Activated CD8-positive, alpha-beta T cell treated with anti-CD3 and anti-CD28 coated beads, Interleukin-2, amount 10 ng/mL, durations not matched to agents 7 days and 5 days (primary cell): Measurements from ENCODE around the gene PRUNE1. TPM values are rescaled to one million over a fixed set of nuclear protein-coding genes. Genes with fewer than 3 reads are reported as not detected.

Experiments
- ATAC-seq: fragments of 150-1000 bp; cut with Tn5 transposase; one replicate; pipeline ENCODE4 v1.10.0; 2021; ENCODE audit warnings: moderate library complexity
- CTCF ChIA-PET: fragments of 350-600 bp; sonication (Branson Sonifier 250); formaldehyde crosslinking; loops from one replicate; lab custom pipeline; 2021; ENCODE audit warnings: antibody characterized with exemption; lab: Charles Lee
- POLR2A ChIA-PET: fragments of 350-600 bp; sonication (Branson Sonifier 250); formaldehyde crosslinking; loops from one replicate; lab custom pipeline; 2021; ENCODE audit warnings: antibody characterized with exemption; lab: Charles Lee
- DNase-seq: peaks from one replicate; pipeline ENCODE4 v3.0.0-alpha.2; 2020
- H3K27ac Mint-ChIP-seq: one replicate; pipeline ENCODE4 v1.8.0; 2021; ENCODE audit warnings: mild to moderate bottlenecking, mixed read lengths
- H3K27me3 Mint-ChIP-seq: one replicate; pipeline ENCODE4 v1.8.0; 2021; ENCODE audit warnings: low read depth, mixed read lengths
- H3K36me3 Mint-ChIP-seq: one replicate; pipeline ENCODE4 v1.8.0; 2021; ENCODE audit warnings: low read depth, mixed read lengths
- H3K4me1 Mint-ChIP-seq: one replicate; pipeline ENCODE4 v1.8.0; 2021; ENCODE audit warnings: low read depth, mixed read lengths
- H3K4me3 Mint-ChIP-seq: one replicate; pipeline ENCODE4 v1.8.0; 2021; ENCODE audit warnings: mild to moderate bottlenecking, mixed read lengths
- H3K9me3 Mint-ChIP-seq: one replicate; pipeline ENCODE4 v1.8.0; 2022; ENCODE audit warnings: mixed read lengths; ENCODE audit not compliant: insufficient read depth
- total RNA-seq, 2 experiments: library from RNA; stranded (reverse); gene quantifications; one replicate each; pipeline ENCODE4 v1.2.3, GENCODE V29; 2021

Gene PRUNE1
- total RNA-seq, 2 experiments from 2014 or later, result 15.8 to 19.0 TPM

DNA sequence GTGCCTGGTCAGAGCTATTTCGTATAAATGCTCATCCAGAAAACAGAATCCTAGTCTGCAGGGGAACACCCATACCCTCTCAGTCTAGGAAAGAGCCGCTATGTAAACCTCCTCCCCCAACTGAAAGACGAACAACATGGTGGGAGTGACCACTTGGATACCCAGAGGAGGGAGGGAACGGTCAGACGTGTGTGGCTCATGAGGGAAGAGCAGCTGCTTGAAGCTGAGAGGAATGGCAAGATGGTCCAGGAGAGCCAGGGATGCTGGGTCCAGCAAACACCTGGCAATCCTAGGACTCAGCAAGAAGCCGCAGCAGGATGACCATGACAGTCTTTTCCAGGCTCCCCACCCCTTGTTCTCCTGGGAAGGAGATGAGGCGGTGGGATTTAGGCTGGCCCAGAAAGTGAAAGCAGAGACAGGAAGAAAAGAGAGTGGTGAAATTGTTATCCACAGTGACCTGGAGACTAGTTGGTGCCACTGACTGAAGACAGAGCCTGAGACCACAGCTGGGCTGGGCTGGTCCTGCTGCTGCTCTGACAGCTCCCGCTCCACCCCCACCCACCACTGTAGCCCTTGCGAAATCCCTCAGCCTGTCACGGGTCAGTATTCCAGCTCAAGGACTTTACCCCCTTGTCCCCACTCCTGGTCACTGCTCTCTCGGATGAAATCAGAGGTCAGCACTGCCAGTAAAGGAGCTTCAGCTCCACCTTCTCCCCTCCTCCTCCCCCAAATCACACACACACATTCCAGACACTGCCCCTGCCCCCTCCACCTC is 37.3 kb upstream of the PRUNE1 start:
- H3K4me1 Mint-ChIP-seq, result peaks cover 45% of the 10 kb centered on the region
- ChIA-PET POLR2A (interaction anchor here (1.1 to 1.5 kb wide), 2 partner anchors 34 to 80 kb away, joined by 3 read pairs; no protein-coding TSS in a partner anchor), CTCF (interaction anchor here (1.3 to 1.9 kb wide), 3 partner anchors 9 to 37 kb away, joined by 4 to 7 read pairs (median 7); no protein-coding TSS in a partner anchor)
- peak overlapping the region; percentile 87 for H3K4me3 Mint-ChIP-seq
- ATAC-seq (no peak), DNase-seq (no peak)
- H3K9me3 Mint-ChIP-seq, result no peaks in the 10 kb centered on the region
- H3K36me3 Mint-ChIP-seq, result peaks cover 48% of the 10 kb centered on the region
- H3K27me3 Mint-ChIP-seq, result no peaks in the 10 kb centered on the region
- H3K27ac Mint-ChIP-seq, result peak overlapping the region; percentile 43

GRCh38 chr1:150971583-150972416 is 36.4 kb upstream of the PRUNE1 start:
- no peaks in the 10 kb centered on the region for H3K27me3 Mint-ChIP-seq
- H3K36me3 Mint-ChIP-seq, result peaks cover 40% of the 10 kb centered on the region
- POLR2A ChIA-PET, result interaction anchor here (1.5 kb wide), 1 partner anchor 34 kb away, joined by 3 read pairs; no protein-coding TSS in a partner anchor
- CTCF ChIA-PET, result interaction anchor here (1.6 kb wide), 1 partner anchor 8 kb away, joined by 7 read pairs; no protein-coding TSS in a partner anchor
- ATAC-seq (no peak), DNase-seq (no peak)
- peak overlapping the region; percentile 87 for H3K4me3 Mint-ChIP-seq
- H3K9me3 Mint-ChIP-seq, result no peaks in the 10 kb centered on the region
- H3K27ac Mint-ChIP-seq, result peak overlapping the region; percentile 58
- peaks cover 52% of the 10 kb centered on the region for H3K4me1 Mint-ChIP-seq

DNA sequence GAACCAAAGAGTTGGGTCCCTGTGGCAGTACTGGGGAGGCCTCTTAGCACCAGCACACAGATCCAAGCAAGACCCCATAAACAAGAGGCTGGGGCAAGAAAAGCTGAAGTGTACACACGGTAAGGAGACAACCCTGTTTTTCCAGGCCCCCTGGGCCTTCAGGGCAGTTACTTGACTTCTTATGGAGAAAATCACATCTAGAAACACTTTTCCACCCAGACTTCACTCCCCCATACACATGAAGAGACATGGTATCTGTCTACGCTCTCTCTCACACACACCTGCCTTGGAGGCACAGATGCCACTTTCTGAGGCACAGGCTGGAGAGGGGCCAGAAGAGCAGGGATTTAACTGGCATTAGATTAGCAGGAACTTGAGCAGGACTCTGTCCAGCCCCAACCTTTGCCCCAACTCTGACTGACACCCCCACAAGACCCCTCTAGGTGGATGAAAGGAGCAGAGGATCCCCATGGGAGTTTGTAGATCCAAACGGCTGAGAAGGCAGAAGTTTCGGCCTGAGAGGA is 35.8 kb upstream of the PRUNE1 start:
- no peaks in the 10 kb centered on the region for H3K27me3 Mint-ChIP-seq
- ATAC-seq (no peak), DNase-seq (no peak)
- H3K27ac Mint-ChIP-seq, result peak overlapping the region; percentile 85
- peaks cover 59% of the 10 kb centered on the region for H3K4me1 Mint-ChIP-seq
- no peaks in the 10 kb centered on the region for H3K9me3 Mint-ChIP-seq
- peaks cover 34% of the 10 kb centered on the region for H3K36me3 Mint-ChIP-seq
- CTCF ChIA-PET, result interaction anchor here (1.7 kb wide), 1 partner anchor 24 kb away, joined by 9 read pairs; no protein-coding TSS in a partner anchor
- POLR2A ChIA-PET, result no interaction called here
- peak overlapping the region; percentile 87 for H3K4me3 Mint-ChIP-seq

DNA sequence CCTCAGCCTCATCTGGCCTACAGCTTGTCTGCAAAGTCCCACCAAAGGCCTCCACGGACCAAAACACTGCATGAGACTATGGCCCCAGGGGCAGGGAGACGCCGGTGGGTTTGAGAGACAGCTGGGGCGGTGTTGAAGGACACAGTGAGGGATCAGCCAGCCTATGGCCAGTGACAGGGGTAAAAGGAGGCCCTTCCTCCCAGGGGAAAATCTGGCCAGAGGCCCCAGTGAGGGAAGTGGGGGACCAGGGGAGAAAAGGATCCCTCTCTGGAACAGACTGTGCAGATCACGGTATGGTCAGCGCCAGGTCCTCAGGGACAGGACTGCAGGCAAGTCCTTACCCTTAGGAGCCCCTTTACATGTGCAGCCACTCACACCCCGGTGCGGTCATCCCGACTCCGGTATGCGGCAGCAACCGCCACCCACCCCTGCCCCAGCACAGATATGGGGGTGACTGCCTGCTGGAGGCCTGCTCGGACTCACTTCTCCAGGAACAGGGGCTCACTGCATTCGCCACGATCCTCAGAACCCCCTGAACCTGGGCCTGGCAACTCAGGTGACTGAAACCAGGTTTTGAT is 34.9 kb upstream of the PRUNE1 start:
- ATAC-seq (peak; percentile 8), DNase-seq (peak; percentile 37)
- peaks cover 26% of the 10 kb centered on the region for H3K36me3 Mint-ChIP-seq
- H3K9me3 Mint-ChIP-seq, result no peaks in the 10 kb centered on the region
- ChIA-PET POLR2A (interaction anchor here (0.8 to 1.4 kb wide), 9 partner anchors 8 to 409 kb away, joined by 3 to 9 read pairs (median 4); partner anchors contain the start of gene CTSS), CTCF (interaction anchor here (0.6 to 1.7 kb wide), 7 partner anchors 8 to 183 kb away, joined by 3 to 9 read pairs (median 5); partner anchors contain the start of genes MINDY1, SETDB1 and TNFAIP8L2)
- H3K4me3 Mint-ChIP-seq, result peak overlapping the region; percentile 87
- H3K27ac Mint-ChIP-seq, result peak overlapping the region; percentile 85
- peaks cover 64% of the 10 kb centered on the region for H3K4me1 Mint-ChIP-seq
- no peaks in the 10 kb centered on the region for H3K27me3 Mint-ChIP-seq

DNA sequence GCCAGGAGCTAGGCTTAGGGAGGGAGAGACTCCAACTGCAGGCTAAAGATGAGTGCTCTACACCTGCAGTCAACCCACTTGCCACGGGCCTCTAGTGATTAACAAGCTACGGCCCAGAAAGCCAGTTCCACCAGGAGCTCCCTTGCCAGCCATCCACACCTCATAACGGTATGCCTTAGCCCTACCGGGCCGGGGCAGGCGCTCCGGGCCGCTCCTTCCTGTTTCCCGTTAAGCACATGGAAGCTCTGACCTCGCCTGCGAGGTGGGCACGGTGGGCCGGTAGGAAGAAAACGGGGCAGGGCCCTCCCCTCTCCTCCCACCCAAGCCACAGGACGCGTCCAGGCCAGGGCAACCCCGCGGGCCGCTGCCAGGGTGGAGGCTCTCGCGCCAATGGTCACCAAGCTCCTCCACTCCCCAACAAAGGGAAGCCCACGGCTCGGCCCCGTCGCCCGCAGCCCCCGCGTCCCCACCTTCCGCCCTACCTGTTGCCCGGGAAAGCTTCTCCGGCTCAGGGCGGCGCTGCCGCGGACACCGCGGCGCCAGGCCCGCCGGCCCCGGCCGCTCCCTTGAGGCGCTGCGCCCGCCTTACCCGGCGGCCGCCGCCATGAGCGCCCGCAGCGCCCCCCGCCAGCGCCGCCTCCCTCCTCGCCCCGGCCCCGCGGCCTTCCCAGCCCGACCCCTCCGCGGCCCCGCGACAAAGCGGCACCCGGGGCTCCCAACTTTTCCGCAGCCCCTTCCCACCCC is 34.2 kb upstream of the PRUNE1 start:
- ATAC-seq (peak; percentile 54), DNase-seq (peak; percentile 58)
- H3K27ac Mint-ChIP-seq, result peak overlapping the region; percentile 85
- no peaks in the 10 kb centered on the region for H3K27me3 Mint-ChIP-seq
- H3K36me3 Mint-ChIP-seq, result peaks cover 21% of the 10 kb centered on the region
- ChIA-PET CTCF (interaction anchor here (0.6 to 1.7 kb wide), 7 partner anchors 9 to 183 kb away, joined by 3 to 9 read pairs (median 5); partner anchors contain the start of genes MINDY1, SETDB1 and TNFAIP8L2), POLR2A (interaction anchor here (0.8 to 1.4 kb wide), 9 partner anchors 8 to 410 kb away, joined by 3 to 9 read pairs (median 4); partner anchors contain the start of gene CTSS)
- peaks cover 70% of the 10 kb centered on the region for H3K4me1 Mint-ChIP-seq
- H3K9me3 Mint-ChIP-seq, result no peaks in the 10 kb centered on the region
- peak overlapping the region; percentile 87 for H3K4me3 Mint-ChIP-seq

DNA sequence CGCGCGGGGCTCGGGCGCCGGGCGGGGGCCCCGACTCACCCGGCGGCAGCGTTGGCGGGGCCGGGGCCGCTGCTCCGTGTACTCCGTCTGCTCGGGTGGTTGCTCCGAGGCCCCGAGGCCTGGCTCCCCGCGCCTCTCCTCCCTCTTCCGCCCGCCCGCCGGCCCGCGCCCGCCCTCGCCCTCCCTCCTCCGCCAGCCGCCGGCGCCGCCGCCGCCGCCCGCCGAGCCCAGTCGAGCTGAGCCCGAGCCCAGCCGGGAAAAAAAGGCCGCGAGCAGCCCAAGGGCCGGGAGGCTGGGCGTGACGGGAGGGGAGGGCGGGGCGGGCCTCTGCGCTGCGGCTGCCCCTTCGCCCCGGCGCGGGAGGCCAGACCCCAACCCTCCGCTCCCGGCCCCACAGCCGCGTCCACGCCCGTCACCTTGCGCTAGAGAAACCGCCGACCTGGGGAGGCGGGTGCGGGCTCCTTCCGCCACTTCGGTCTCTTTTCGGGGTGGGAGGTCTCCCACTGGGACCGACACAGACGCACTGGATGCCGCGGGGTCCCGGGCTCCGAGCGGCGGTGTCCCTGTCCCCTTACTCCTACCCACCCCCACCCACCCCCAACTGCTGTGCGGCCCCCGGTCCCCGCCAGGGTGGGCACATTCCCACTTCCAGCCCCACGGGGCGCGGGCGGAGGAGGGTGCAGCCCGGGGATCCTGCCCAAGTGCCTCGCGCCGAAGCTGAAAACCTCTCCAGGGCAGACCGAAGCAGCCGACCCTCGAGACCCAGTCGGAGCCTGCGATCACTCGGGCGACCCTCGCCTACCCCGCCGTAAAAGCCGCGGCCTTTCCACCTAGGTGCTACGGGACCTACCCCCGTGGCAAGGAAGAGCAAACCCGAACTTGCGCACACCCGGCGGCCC is 33.4 kb upstream of the PRUNE1 start, which contains the start of gene CERS2:
CERS2 (minus strand) TSS at position 256 of the 899 bp plus-strand sequence. CDS start 5,745 bp downstream, outside the sequence.
- Mint-ChIP-seq H3K4me1 (peaks cover 75% of the 10 kb centered on the region), H3K4me3 (peak within 1 kb of the TSS; percentile 87), H3K27me3 (no peaks in the 10 kb centered on the region), H3K9me3 (no peaks in the 10 kb centered on the region), H3K27ac (peak within 1 kb of the TSS; percentile 88), H3K36me3 (peaks cover 21% of the 10 kb centered on the region)
- DNase-seq (peak; percentile 78), ATAC-seq (peak; percentile 65)
- CTCF ChIA-PET, result interaction anchor here (1.4 to 3.3 kb wide), 2 partner anchors 12 to 53 kb away, joined by 5 to 10 read pairs; no protein-coding TSS in a partner anchor
- POLR2A ChIA-PET, result interaction anchor here (1.0 to 1.4 kb wide), 3 partner anchors 9 to 31 kb away, joined by 3 to 9 read pairs (median 5); no protein-coding TSS in a partner anchor

DNA sequence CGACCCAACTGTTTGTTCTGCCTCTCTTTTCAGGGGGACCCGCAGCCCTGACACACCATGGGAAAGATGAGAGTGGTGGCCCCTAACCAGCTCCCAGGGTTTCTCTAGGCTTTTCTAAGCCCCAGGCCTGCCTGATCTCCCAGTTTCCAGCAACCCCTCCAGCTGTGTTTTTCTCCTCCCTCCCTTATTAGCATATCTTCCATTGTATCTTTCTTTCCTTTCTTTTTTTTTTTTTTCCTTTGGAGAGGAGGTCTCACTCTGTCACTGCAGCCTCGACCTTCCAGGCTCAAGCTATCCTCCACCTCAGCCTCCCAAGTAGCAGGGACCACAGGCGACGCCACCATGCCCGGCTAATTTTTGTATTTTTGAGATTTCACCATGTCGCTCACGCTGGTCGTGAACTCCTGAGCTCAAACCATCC is 31.8 kb upstream of the PRUNE1 start:
- ChIA-PET POLR2A (interaction anchor here (0.6 to 1.3 kb wide), 3 partner anchors 71 to 426 kb away, joined by 4 read pairs; partner anchors contain the start of genes C1orf56 and ENSA), CTCF (interaction anchor here (1.0 to 3.3 kb wide), 5 partner anchors 10 to 360 kb away, joined by 3 to 10 read pairs (median 4); partner anchors contain the start of gene MINDY1)
- Mint-ChIP-seq H3K4me1 (peaks cover 64% of the 10 kb centered on the region), H3K36me3 (peaks cover 19% of the 10 kb centered on the region), H3K27ac (peak overlapping the region; percentile 50), H3K9me3 (no peaks in the 10 kb centered on the region), H3K27me3 (no peaks in the 10 kb centered on the region), H3K4me3 (peak overlapping the region; percentile 67)
- no peak for ATAC-seq
- no peak for DNase-seq

GRCh38 chr1:150976879-150977694 is 31.2 kb upstream of the PRUNE1 start:
- Mint-ChIP-seq H3K27me3 (no peaks in the 10 kb centered on the region), H3K4me1 (peaks cover 60% of the 10 kb centered on the region), H3K27ac (peak overlapping the region; percentile 50), H3K9me3 (no peaks in the 10 kb centered on the region), H3K36me3 (peaks cover 12% of the 10 kb centered on the region), H3K4me3 (peak overlapping the region; percentile 67)
- peak; percentile 72 for DNase-seq
- CTCF ChIA-PET, result interaction anchor here (0.9 to 12.4 kb wide), 9 partner anchors 9 to 361 kb away, joined by 3 to 164 read pairs (median 7); partner anchors contain the start of genes ENSA and MINDY1
- no peak for ATAC-seq
- POLR2A ChIA-PET, result interaction anchor here (0.6 to 1.3 kb wide), 4 partner anchors 13 to 348 kb away, joined by 3 to 4 read pairs (median 4); partner anchors contain the start of genes C1orf56 and ENSA
